Mesodermal cell (in vitro differentiated cells): ENCODE data around the gene AGK.
"Not testable (repeated sequence)": the region's sequence is repeated elsewhere in the genome, so short reads cannot be mapped to it uniquely, and the experiment has no call there.

Experiments used
- H3K27ac ChIP-seq: 2 replicates; pipeline ENCODE4 v1.7.0; 2013; ENCODE audit warnings: mild to moderate bottlenecking, low read depth, low read length, moderate library complexity; ENCODE audit not compliant: severe bottlenecking
- H3K36me3 ChIP-seq: 2 replicates; pipeline ENCODE4 v1.7.1; 2013; ENCODE audit warnings: mild to moderate bottlenecking, low read length, moderate library complexity; ENCODE audit not compliant: control insufficient read depth, insufficient read depth
- H3K4me1 ChIP-seq: one replicate; pipeline ENCODE4 v1.7.1; 2013; ENCODE audit warnings: mild to moderate bottlenecking, low read length; ENCODE audit not compliant: insufficient read depth, control insufficient read depth, poor library complexity, severe bottlenecking
- H3K4me3 ChIP-seq: 2 replicates; pipeline ENCODE4 v1.7.0; 2013; ENCODE audit warnings: low read length, control low read depth, mild to moderate bottlenecking; ENCODE audit not compliant: insufficient read depth, poor library complexity, severe bottlenecking; ENCODE audit errors: extremely low read depth
- H3K9me3 ChIP-seq: 2 replicates; pipeline ENCODE4 v1.7.1; 2013; ENCODE audit warnings: mild to moderate bottlenecking, low read length, moderate library complexity; ENCODE audit not compliant: control insufficient read depth
- WGBS, 2 experiments: methylation state at CpG; one replicate each; pipeline ENCODE4 v1.1.5; 2013; ENCODE audit warnings: missing lambda C conversion rate in 2 of 2; ENCODE audit not compliant: insufficient coverage in 2 of 2; 5-methylcytosine and 5-hydroxymethylcytosine counted together

The AGK gene

DNA sequence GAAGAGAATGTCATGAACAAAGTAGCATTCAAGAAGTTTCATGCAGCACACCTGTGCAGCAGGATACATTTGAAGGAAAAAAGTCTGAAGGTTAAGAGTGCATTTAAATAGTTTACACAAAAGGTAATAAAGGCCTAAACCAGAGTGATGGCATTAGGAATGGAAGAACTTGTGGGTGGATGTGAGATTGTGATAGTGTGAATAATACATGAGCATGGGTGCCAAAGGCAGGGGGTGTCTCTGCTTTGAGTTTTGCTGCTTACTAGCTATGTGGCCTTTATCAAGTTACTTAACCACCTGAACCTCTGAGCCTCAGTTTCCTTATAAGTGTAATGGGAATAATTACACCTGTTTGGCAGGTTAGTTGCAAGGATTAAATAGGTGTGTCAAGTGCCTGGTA, 21.0 kb downstream of the AGK start:
- Histone ChIP-seq H3K4me1 (no peaks in the 10 kb centered on the region), H3K36me3 (peaks cover 54% of the 10 kb centered on the region), H3K27ac (no peak overlapping the region), H3K9me3 (no peaks in the 10 kb centered on the region), H3K4me3 (no peak overlapping the region)

DNA sequence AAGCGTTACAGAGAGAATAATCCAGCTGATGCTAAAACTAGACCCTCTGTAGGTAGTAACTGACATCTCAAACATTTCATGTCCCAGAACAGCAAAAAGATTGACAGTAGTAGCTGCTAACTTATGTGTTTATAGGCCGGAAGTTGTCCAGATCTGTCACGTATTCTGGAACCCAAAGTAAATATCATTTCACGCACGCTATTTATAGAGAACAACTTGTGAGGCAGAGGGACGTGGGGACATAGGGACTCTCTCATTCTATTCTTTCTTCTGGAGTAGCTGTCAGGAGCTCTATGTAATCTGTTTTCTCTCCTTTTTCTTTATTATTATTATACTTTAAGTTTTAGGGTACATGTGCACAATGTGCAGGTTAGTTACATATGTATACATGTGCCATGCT, 22.3 kb downstream of the AGK start:
- H3K4me1 ChIP-seq = no peaks in the 10 kb centered on the region
- no peak overlapping the region for H3K27ac ChIP-seq
- H3K9me3 ChIP-seq = no peaks in the 10 kb centered on the region
- H3K36me3 ChIP-seq = peaks cover 47% of the 10 kb centered on the region
- no peak overlapping the region for H3K4me3 ChIP-seq
- 95 to 100% methylated on average over 2 to 4 of the region's 6 CpGs for WGBS, 2 experiments

DNA sequence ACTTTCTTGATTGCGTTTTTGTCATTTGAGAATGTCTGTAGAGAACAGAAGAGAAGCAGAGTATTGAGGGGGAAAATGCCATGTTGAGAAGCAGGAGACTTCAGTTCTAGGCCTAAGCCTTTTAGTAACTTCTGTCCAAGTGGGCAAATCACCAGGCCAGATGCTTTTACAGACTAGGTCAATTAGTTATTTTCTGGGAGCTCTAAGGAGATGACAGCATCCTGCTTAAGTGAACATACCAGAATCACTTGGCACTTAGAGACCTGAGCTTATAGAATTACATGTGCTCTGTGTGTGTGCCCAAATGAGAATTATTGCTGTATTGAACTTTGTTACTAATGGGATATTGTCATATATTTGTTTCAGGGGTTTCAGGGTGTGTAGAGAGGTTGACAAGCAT, 24.0 kb downstream of the AGK start:
- H3K4me3 ChIP-seq = no peak overlapping the region
- H3K27ac ChIP-seq = no peak overlapping the region
- H3K36me3 ChIP-seq = peaks cover 43% of the 10 kb centered on the region
- peaks cover 6% of the 10 kb centered on the region for H3K9me3 ChIP-seq
- 86 to 100% methylated on average over 1 of the region's 1 CpG for WGBS, 2 experiments
- no peaks in the 10 kb centered on the region for H3K4me1 ChIP-seq

DNA sequence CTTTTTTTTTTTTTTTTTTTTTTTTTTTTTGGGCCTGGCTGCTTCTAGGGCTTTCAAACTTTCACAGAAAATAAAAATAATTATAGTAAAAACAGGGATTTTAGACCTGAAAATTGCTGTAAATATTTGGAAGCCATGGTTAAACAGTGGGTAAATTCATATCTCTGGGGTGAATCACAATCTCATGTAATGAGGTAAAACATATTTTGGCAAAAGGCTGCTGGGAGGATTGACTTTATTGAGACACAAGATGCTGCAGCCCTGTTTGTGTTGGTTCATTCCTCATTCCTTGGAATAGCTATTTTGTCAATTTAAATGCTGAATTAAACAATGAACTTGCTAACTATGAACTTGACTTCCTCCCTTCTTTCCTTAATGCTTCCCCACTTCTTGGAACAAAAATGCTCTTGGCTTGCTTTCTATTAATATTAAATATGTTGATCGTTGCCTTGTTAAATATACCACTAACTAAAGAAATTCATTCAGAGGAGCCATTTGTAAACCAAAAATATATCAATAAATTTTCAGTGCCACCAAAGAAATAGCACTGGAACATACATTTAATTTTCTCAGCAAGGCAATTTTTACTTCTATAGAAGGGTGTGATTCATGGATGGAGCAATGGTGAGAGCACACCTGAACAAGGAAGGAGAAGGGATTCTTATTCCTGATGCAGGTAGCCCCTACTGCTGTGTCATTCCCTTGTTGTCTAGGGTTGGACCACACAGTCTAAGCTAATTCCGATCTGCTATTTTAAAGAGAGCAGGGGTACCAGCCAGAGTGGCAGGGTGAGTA, 24.6 kb downstream of the AGK start:
- WGBS, 2 experiments = 71 to 100% methylated on average over 1 of the region's 2 CpGs
- Histone ChIP-seq H3K27ac (no peak overlapping the region), H3K9me3 (peaks cover 6% of the 10 kb centered on the region)

GRCh38 chr7:141577043-141577839, 26.0 kb downstream of the AGK start:
- H3K36me3 ChIP-seq = peaks cover 43% of the 10 kb centered on the region
- H3K27ac ChIP-seq = no peak overlapping the region

More for the DNA sequence above, 24.6 kb downstream of the AGK start:
- H3K4me3 ChIP-seq = no peak overlapping the region
- no peaks in the 10 kb centered on the region for H3K4me1 ChIP-seq
- peaks cover 43% of the 10 kb centered on the region for H3K36me3 ChIP-seq

DNA sequence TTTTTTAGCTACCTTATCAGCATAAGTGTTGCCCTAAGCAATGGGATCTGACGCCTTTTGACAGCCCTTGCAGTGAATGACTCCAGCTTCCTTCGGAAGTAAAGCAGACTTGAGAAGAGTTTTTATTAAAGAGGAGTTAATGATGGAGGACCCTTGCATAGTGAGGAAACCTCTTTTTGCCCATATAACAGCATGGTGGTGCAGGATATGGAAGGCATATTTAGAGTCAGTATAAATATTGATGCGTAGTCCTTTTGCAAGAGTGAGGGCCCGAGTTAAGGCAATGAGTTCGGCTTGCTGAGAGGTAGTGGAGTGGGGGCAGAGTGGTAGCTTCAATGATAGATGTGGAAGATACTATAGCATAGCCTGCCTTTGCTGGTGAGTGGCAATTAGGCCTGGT, 28.7 kb downstream of the AGK start:
- 93 to 100% methylated on average over 3 of the region's 5 CpGs for WGBS, 2 experiments
- H3K27ac ChIP-seq, H3K4me3 ChIP-seq, H3K9me3 ChIP-seq, H3K4me1 ChIP-seq: not testable (repeated sequence)
- peaks cover 22% of the 10 kb centered on the region for H3K36me3 ChIP-seq

More at GRCh38 chr7:141577043-141577839, 26.0 kb downstream of the AGK start:
- 96 to 100% methylated on average over 3 to 6 of the region's 6 CpGs for WGBS, 2 experiments
- Histone ChIP-seq H3K4me3 (no peak overlapping the region), H3K4me1 (no peaks in the 10 kb centered on the region), H3K9me3 (peaks cover 6% of the 10 kb centered on the region)

GRCh38 chr7:141582063-141582462, 30.9 kb downstream of the AGK start:
- H3K27ac ChIP-seq, H3K4me3 ChIP-seq, H3K9me3 ChIP-seq: not testable (repeated sequence)
- H3K36me3 ChIP-seq = peaks cover 15% of the 10 kb centered on the region
- 91 to 92% methylated on average over 4 of the region's 7 CpGs for WGBS, 2 experiments
- peaks cover 19% of the 10 kb centered on the region for H3K4me1 ChIP-seq

- Histone ChIP-seq H3K9me3 (no peaks in the 10 kb centered on the region), H3K27ac (peak overlapping the region; percentile 92), H3K36me3 (peaks cover 10% of the 10 kb centered on the region), H3K4me1 (peaks cover 24% of the 10 kb centered on the region), H3K4me3 (no peak overlapping the region)
- 40% methylated on average over 2 of the region's 3 CpGs; no CpG with 5 or more reads in 1 of the 2 experiments for WGBS, 2 experiments
These were observed 33.7 kb downstream of the AGK start for GRCh38 chr7:141584935-141585334.

GRCh38 chr7:141585592-141586510, 34.6 kb downstream of the AGK start:
- Histone ChIP-seq H3K9me3 (no peaks in the 10 kb centered on the region), H3K36me3 (peaks cover 9% of the 10 kb centered on the region), H3K4me3 (no peak overlapping the region), H3K27ac (peak overlapping the region; percentile 92), H3K4me1 (peaks cover 24% of the 10 kb centered on the region)
- WGBS, 2 experiments = 67 to 77% methylated on average over 3 to 4 of the region's 6 CpGs

GRCh38 chr7:141586878-141587277, 35.7 kb downstream of the AGK start:
- Histone ChIP-seq H3K27ac (peak overlapping the region; percentile 92), H3K4me3 (no peak overlapping the region), H3K36me3 (peaks cover 9% of the 10 kb centered on the region), H3K9me3 (no peaks in the 10 kb centered on the region), H3K4me1 (peaks cover 24% of the 10 kb centered on the region)
- WGBS, 2 experiments = 94 to 96% methylated on average over 2 to 4 of the region's 4 CpGs
